ENCODE measurements around the gene PNPLA5. TPM values are rescaled to one million over a fixed set of nuclear protein-coding genes. Genes with fewer than 3 reads are reported as not detected.

Gene PNPLA5
- total and polyA plus RNA-seq, 2 of the 13 experiments (the other 11 are each of a cell fraction or from before 2014, with no cell fraction given): not detected

DNA sequence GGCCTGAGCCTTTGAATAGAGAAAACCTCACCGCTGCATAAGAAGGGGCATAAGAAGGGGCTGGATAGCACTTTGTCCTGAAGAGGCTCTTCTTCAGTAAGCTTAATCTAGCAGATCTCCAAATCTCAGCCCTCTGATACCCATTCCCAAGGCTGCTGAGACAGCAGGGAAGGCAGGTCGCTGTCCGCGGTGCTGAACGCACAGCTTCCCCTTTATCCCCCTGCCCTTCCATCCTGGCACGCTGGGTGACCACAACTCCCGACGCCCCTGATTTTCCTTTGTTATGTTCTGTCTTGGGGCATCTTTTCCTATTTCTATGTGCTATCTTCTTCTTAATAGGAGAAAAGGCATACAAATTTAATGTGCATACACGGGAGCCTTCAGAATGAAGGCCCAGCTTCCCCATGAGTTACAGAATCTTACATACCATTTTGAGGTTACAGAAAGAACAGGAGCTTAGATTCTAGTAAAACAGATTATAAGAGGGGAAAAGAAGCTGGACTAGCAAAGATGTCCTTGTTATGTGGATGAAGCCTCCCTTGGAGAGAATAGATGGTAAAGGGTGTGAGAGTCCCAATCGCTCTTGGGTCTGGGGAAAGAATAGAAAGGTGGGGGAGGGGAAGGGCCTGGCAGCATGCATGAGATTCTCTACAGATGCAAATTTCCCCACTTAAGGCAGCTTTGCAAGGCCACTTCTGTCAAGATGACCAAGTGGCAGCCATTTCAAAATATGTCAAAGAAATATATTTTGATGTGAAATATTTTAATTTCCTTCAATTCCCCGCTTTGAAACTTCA, 23.8 kb downstream of the PNPLA5 start (continued):
- no peak for TF ChIP-seq ZNF205 (CRISPR knock-in tag; IDR thresholded peaks at IDR 0.05)
- TF ChIP-seq ZFP36 (IDR thresholded peaks at IDR 0.05; ENCODE audit: borderline replicate concordance, low read depth, low read length, partially characterized antibody): no peak
- TF ChIP-seq, protein P1, sequence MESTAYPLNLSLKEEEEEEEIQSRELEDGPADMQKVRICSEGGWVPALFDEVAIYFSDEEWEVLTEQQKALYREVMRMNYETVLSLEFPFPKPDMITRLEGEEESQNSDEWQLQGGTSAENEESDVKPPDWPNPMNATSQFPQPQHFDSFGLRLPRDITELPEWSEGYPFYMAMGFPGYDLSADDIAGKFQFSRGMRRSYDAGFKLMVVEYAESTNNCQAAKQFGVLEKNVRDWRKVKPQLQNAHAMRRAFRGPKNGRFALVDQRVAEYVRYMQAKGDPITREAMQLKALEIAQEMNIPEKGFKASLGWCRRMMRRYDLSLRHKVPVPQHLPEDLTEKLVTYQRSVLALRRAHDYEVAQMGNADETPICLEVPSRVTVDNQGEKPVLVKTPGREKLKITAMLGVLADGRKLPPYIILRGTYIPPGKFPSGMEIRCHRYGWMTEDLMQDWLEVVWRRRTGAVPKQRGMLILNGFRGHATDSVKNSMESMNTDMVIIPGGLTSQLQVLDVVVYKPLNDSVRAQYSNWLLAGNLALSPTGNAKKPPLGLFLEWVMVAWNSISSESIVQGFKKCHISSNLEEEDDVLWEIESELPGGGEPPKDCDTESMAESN (CRISPR knock-in tag; conservative IDR thresholded peaks at IDR 0.05): peak; percentile 51; the same call in 1 of the 2 replicates
- TF ChIP-seq DMAP1 (CRISPR knock-in tag; IDR thresholded peaks at IDR 0.05): no peak
- no peak for TF ChIP-seq IKZF4 (CRISPR knock-in tag; IDR thresholded peaks at IDR 0.05; ENCODE audit: borderline replicate concordance, low read depth, not compliant biosample characterization)
- TF ChIP-seq SP4 (CRISPR knock-in tag; IDR thresholded peaks at IDR 0.05): no peak
- TF ChIP-seq, protein P2, sequence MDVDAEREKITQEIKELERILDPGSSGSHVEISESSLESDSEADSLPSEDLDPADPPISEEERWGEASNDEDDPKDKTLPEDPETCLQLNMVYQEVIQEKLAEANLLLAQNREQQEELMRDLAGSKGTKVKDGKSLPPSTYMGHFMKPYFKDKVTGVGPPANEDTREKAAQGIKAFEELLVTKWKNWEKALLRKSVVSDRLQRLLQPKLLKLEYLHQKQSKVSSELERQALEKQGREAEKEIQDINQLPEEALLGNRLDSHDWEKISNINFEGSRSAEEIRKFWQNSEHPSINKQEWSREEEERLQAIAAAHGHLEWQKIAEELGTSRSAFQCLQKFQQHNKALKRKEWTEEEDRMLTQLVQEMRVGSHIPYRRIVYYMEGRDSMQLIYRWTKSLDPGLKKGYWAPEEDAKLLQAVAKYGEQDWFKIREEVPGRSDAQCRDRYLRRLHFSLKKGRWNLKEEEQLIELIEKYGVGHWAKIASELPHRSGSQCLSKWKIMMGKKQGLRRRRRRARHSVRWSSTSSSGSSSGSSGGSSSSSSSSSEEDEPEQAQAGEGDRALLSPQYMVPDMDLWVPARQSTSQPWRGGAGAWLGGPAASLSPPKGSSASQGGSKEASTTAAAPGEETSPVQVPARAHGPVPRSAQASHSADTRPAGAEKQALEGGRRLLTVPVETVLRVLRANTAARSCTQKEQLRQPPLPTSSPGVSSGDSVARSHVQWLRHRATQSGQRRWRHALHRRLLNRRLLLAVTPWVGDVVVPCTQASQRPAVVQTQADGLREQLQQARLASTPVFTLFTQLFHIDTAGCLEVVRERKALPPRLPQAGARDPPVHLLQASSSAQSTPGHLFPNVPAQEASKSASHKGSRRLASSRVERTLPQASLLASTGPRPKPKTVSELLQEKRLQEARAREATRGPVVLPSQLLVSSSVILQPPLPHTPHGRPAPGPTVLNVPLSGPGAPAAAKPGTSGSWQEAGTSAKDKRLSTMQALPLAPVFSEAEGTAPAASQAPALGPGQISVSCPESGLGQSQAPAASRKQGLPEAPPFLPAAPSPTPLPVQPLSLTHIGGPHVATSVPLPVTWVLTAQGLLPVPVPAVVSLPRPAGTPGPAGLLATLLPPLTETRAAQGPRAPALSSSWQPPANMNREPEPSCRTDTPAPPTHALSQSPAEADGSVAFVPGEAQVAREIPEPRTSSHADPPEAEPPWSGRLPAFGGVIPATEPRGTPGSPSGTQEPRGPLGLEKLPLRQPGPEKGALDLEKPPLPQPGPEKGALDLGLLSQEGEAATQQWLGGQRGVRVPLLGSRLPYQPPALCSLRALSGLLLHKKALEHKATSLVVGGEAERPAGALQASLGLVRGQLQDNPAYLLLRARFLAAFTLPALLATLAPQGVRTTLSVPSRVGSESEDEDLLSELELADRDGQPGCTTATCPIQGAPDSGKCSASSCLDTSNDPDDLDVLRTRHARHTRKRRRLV (CRISPR knock-in tag; IDR thresholded peaks at IDR 0.05): no peak
- no peak for TF ChIP-seq ZFP82 (CRISPR knock-in tag; IDR thresholded peaks at IDR 0.05; ENCODE audit: borderline replicate concordance)
- no peak for TF ChIP-seq ZNF616 (CRISPR knock-in tag; IDR thresholded peaks at IDR 0.05; ENCODE audit: low read depth)
- no peak for TF ChIP-seq RFX3 (CRISPR knock-in tag; IDR thresholded peaks at IDR 0.05)
- no peak for TF ChIP-seq SMYD3 (CRISPR knock-in tag; IDR thresholded peaks at IDR 0.05)
- no peak for TF ChIP-seq KAT2B (IDR thresholded peaks at IDR 0.05; ENCODE audit: borderline replicate concordance, low read depth, low read length)
- TF ChIP-seq TCF7L2 (IDR thresholded peaks at IDR 0.05; ENCODE audit: low read depth, low read length): no peak
- no peak for TF ChIP-seq ZNF850 (CRISPR knock-in tag; conservative IDR thresholded peaks at IDR 0.05)
- TF ChIP-seq ZNF724P (CRISPR knock-in tag; IDR thresholded peaks at IDR 0.05; ENCODE audit: borderline replicate concordance): peak; percentile 46; the same call in 1 of the 2 replicates
- no peak for TF ChIP-seq ZNF790 (CRISPR knock-in tag; IDR thresholded peaks at IDR 0.05; ENCODE audit: borderline replicate concordance)
- TF ChIP-seq ZBTB8A (CRISPR knock-in tag; IDR thresholded peaks at IDR 0.05; ENCODE audit: borderline replicate concordance, low read depth): no peak
- no peak for TF ChIP-seq IRX3 (CRISPR knock-in tag; IDR thresholded peaks at IDR 0.05; ENCODE audit: borderline replicate concordance, low read depth)
- TF ChIP-seq ZNF776 (CRISPR knock-in tag; IDR thresholded peaks at IDR 0.05): no peak
- no peak for TF ChIP-seq TOPORS (CRISPR knock-in tag; IDR thresholded peaks at IDR 0.05)
- TF ChIP-seq, protein P3, sequence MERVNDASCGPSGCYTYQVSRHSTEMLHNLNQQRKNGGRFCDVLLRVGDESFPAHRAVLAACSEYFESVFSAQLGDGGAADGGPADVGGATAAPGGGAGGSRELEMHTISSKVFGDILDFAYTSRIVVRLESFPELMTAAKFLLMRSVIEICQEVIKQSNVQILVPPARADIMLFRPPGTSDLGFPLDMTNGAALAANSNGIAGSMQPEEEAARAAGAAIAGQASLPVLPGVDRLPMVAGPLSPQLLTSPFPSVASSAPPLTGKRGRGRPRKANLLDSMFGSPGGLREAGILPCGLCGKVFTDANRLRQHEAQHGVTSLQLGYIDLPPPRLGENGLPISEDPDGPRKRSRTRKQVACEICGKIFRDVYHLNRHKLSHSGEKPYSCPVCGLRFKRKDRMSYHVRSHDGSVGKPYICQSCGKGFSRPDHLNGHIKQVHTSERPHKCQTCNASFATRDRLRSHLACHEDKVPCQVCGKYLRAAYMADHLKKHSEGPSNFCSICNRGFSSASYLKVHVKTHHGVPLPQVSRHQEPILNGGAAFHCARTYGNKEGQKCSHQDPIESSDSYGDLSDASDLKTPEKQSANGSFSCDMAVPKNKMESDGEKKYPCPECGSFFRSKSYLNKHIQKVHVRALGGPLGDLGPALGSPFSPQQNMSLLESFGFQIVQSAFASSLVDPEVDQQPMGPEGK (CRISPR knock-in tag; IDR thresholded peaks at IDR 0.05): 0 out of 2 replicates have a peak, but pooled peaks have one; percentile 25

All from HepG2 (cell line).